Liver (tissue), 3 donors: ENCODE data around the gene ACTRT2.

Source experiments
- CTCF ChIP-seq: fragments of 150-350 bp; IDR thresholded peaks from 2 replicates; pipeline ENCODE4 v1.5.1; 2017; ENCODE audit warnings: improper control_type of control experiment, low read depth, low read length; ENCODE audit not compliant: missing input control
- HNF4G ChIP-seq: IDR thresholded peaks from 2 replicates; pipeline ENCODE4 v1.6.1; 2016; ENCODE audit warnings: antibody characterized with exemption
- RAD21 ChIP-seq, 2 donors: IDR thresholded peaks; 2 replicates each; pipeline ENCODE4 v1.6.1; 2016; ENCODE audit warnings: antibody characterized with exemption in 2 of 2, mild to moderate bottlenecking in 2 of 2
- REST ChIP-seq: IDR thresholded peaks from 2 replicates; pipeline ENCODE4 v1.6.1; 2016; ENCODE audit warnings: antibody characterized with exemption, mild to moderate bottlenecking
- SP1 ChIP-seq: IDR thresholded peaks from 2 replicates; pipeline ENCODE4 v1.6.1; 2018; ENCODE audit warnings: antibody characterized with exemption, mild to moderate bottlenecking
- YY1 ChIP-seq: IDR thresholded peaks from 2 replicates; pipeline ENCODE4 v1.6.1; 2016; ENCODE audit warnings: antibody characterized with exemption, mild to moderate bottlenecking
- TF ChIP-seq, protein P1 (sequence below): IDR thresholded peaks from 2 replicates; pipeline ENCODE4 v1.6.1; 2016; ENCODE audit warnings: antibody characterized with exemption
- TF ChIP-seq, protein P2 (sequence below): IDR thresholded peaks from 2 replicates; pipeline ENCODE4 v1.6.1; 2016; ENCODE audit warnings: antibody characterized with exemption
- donor health status: healthy.
- donor health status: healthy.

- TF ChIP-seq CTCF: no peak
- no peak for TF ChIP-seq SP1
- no peak for TF ChIP-seq HNF4G
- no peak for TF ChIP-seq REST
- TF ChIP-seq, protein P1, sequence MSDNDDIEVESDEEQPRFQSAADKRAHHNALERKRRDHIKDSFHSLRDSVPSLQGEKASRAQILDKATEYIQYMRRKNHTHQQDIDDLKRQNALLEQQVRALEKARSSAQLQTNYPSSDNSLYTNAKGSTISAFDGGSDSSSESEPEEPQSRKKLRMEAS: no peak
- TF ChIP-seq, protein P2, sequence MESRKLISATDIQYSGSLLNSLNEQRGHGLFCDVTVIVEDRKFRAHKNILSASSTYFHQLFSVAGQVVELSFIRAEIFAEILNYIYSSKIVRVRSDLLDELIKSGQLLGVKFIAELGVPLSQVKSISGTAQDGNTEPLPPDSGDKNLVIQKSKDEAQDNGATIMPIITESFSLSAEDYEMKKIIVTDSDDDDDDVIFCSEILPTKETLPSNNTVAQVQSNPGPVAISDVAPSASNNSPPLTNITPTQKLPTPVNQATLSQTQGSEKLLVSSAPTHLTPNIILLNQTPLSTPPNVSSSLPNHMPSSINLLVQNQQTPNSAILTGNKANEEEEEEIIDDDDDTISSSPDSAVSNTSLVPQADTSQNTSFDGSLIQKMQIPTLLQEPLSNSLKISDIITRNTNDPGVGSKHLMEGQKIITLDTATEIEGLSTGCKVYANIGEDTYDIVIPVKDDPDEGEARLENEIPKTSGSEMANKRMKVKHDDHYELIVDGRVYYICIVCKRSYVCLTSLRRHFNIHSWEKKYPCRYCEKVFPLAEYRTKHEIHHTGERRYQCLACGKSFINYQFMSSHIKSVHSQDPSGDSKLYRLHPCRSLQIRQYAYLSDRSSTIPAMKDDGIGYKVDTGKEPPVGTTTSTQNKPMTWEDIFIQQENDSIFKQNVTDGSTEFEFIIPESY: no peak
- TF ChIP-seq YY1: no peak
- TF ChIP-seq RAD21 (IDR thresholded peaks at IDR 0.05): no peak
Observed at GRCh38 chr1:2998503-2999100, 22.7 kb upstream of the ACTRT2 start.
